ENCODE measurements around the gene TTI1.

Gene TTI1

GRCh38 chr20:37991908-37992307 is 41.3 kb downstream of the TTI1 start:
- Histone ChIP-seq H3K4me1 (ENCODE audit: control insufficient read depth in 1 of 2, insufficient read depth in 2 of 2, low read length in 2 of 2) (peaks cover 35 to 39% of the 10 kb centered on the region in 2 donors), H3K27ac (ENCODE audit: low read depth, low read length) (no peak overlapping the region)

GRCh38 chr20:37991157-37991866 is 41.9 kb downstream of the TTI1 start:
- H3K4me1 ChIP-seq (ENCODE audit: control insufficient read depth in 1 of 2, insufficient read depth in 2 of 2, low read length in 2 of 2) = peaks cover 41 to 45% of the 10 kb centered on the region in 2 donors
- H3K9me3 ChIP-seq (ENCODE audit: control insufficient read depth in 1 of 2, low read length in 2 of 2) = no peaks in the 10 kb centered on the region
- no peak overlapping the region for H3K9ac ChIP-seq (ENCODE audit: low read depth in 1 of 2, low read length in 2 of 2)
- no peak overlapping the region for H3K27ac ChIP-seq (ENCODE audit: low read depth, low read length)
- no peaks in the 10 kb centered on the region for H3K27me3 ChIP-seq (ENCODE audit: control insufficient read depth in 1 of 2, insufficient read depth in 2 of 2, low read length in 2 of 2)
- peaks cover 12 to 27% of the 10 kb centered on the region in 2 donors for H3K36me3 ChIP-seq (ENCODE audit: control insufficient read depth in 1 of 2, insufficient read depth in 2 of 2, low read length in 2 of 2)
- H3K4me3 ChIP-seq (ENCODE audit: low read depth in 1 of 2, low read length in 2 of 2) = no peak overlapping the region

More at GRCh38 chr20:37991908-37992307, 41.3 kb downstream of the TTI1 start:
- no peaks in the 10 kb centered on the region for H3K9me3 ChIP-seq (ENCODE audit: control insufficient read depth in 1 of 2, low read length in 2 of 2)
- peaks cover 18 to 33% of the 10 kb centered on the region in 2 donors for H3K36me3 ChIP-seq (ENCODE audit: control insufficient read depth in 1 of 2, insufficient read depth in 2 of 2, low read length in 2 of 2)
- H3K27me3 ChIP-seq (ENCODE audit: control insufficient read depth in 1 of 2, insufficient read depth in 2 of 2, low read length in 2 of 2) = no peaks in the 10 kb centered on the region
- H3K9ac ChIP-seq (ENCODE audit: low read depth in 1 of 2, low read length in 2 of 2) = no peak overlapping the region
- no peak overlapping the region for H3K4me3 ChIP-seq (ENCODE audit: low read depth in 1 of 2, low read length in 2 of 2)

GRCh38 chr20:37990571-37991151 is 42.6 kb downstream of the TTI1 start:
- H3K27me3 ChIP-seq (ENCODE audit: control insufficient read depth in 1 of 2, insufficient read depth in 2 of 2, low read length in 2 of 2) = no peaks in the 10 kb centered on the region
- H3K9me3 ChIP-seq (ENCODE audit: control insufficient read depth in 1 of 2, low read length in 2 of 2) = no peaks in the 10 kb centered on the region
- H3K4me3 ChIP-seq (ENCODE audit: low read depth in 1 of 2, low read length in 2 of 2) = no peak overlapping the region
- peaks cover 47 to 52% of the 10 kb centered on the region in 2 donors for H3K4me1 ChIP-seq (ENCODE audit: control insufficient read depth in 1 of 2, insufficient read depth in 2 of 2, low read length in 2 of 2)
- peaks cover 6 to 20% of the 10 kb centered on the region in 2 donors for H3K36me3 ChIP-seq (ENCODE audit: control insufficient read depth in 1 of 2, insufficient read depth in 2 of 2, low read length in 2 of 2)
- no peak overlapping the region for H3K27ac ChIP-seq (ENCODE audit: low read depth, low read length)
- no peak overlapping the region for H3K9ac ChIP-seq (ENCODE audit: low read depth in 1 of 2, low read length in 2 of 2)

- Histone ChIP-seq H3K9ac (ENCODE audit: low read depth in 1 of 2, low read length in 2 of 2) (no peak overlapping the region), H3K27me3 (ENCODE audit: control insufficient read depth in 1 of 2, insufficient read depth in 2 of 2, low read length in 2 of 2) (no peaks in the 10 kb centered on the region), H3K36me3 (ENCODE audit: control insufficient read depth in 1 of 2, insufficient read depth in 2 of 2, low read length in 2 of 2) (peaks cover 0 to 11% of the 10 kb centered on the region in 2 donors), H3K9me3 (ENCODE audit: control insufficient read depth in 1 of 2, low read length in 2 of 2) (no peaks in the 10 kb centered on the region), H3K4me1 (ENCODE audit: control insufficient read depth in 1 of 2, insufficient read depth in 2 of 2, low read length in 2 of 2) (peaks cover 48 to 53% of the 10 kb centered on the region in 2 donors), H3K4me3 (ENCODE audit: low read depth in 1 of 2, low read length in 2 of 2) (no peak overlapping the region), H3K27ac (ENCODE audit: low read depth, low read length) (no peak overlapping the region)
Observed at GRCh38 chr20:37989601-37990295, 43.5 kb downstream of the TTI1 start.

GRCh38 chr20:37988306-37988954 is 44.8 kb downstream of the TTI1 start:
- Histone ChIP-seq H3K9me3 (ENCODE audit: control insufficient read depth in 1 of 2, low read length in 2 of 2) (no peaks in the 10 kb centered on the region), H3K9ac (ENCODE audit: low read depth in 1 of 2, low read length in 2 of 2) (no peak overlapping the region), H3K27me3 (ENCODE audit: control insufficient read depth in 1 of 2, insufficient read depth in 2 of 2, low read length in 2 of 2) (no peaks in the 10 kb centered on the region), H3K4me3 (ENCODE audit: low read depth in 1 of 2, low read length in 2 of 2) (no peak overlapping the region), H3K27ac (ENCODE audit: low read depth, low read length) (no peak overlapping the region), H3K36me3 (ENCODE audit: control insufficient read depth in 1 of 2, insufficient read depth in 2 of 2, low read length in 2 of 2) (peaks cover 0 to under 1% of the 10 kb centered on the region in 2 donors), H3K4me1 (ENCODE audit: control insufficient read depth in 1 of 2, insufficient read depth in 2 of 2, low read length in 2 of 2) (peaks cover 48 to 53% of the 10 kb centered on the region in 2 donors)

GRCh38 chr20:37987602-37988290 is 45.5 kb downstream of the TTI1 start:
- Histone ChIP-seq H3K36me3 (ENCODE audit: control insufficient read depth in 1 of 2, insufficient read depth in 2 of 2, low read length in 2 of 2) (peaks cover 0 to 6% of the 10 kb centered on the region in 2 donors), H3K27me3 (ENCODE audit: control insufficient read depth in 1 of 2, insufficient read depth in 2 of 2, low read length in 2 of 2) (no peaks in the 10 kb centered on the region), H3K9ac (ENCODE audit: low read depth in 1 of 2, low read length in 2 of 2) (no peak overlapping the region), H3K9me3 (ENCODE audit: control insufficient read depth in 1 of 2, low read length in 2 of 2) (no peaks in the 10 kb centered on the region), H3K27ac (ENCODE audit: low read depth, low read length) (no peak overlapping the region), H3K4me1 (ENCODE audit: control insufficient read depth in 1 of 2, insufficient read depth in 2 of 2, low read length in 2 of 2) (peaks cover 47 to 51% of the 10 kb centered on the region in 2 donors), H3K4me3 (ENCODE audit: low read depth in 1 of 2, low read length in 2 of 2) (no peak overlapping the region)

- no peaks in the 10 kb centered on the region for H3K27me3 ChIP-seq (ENCODE audit: control insufficient read depth in 1 of 2, insufficient read depth in 2 of 2, low read length in 2 of 2)
- peaks cover 0 to 6% of the 10 kb centered on the region in 2 donors for H3K36me3 ChIP-seq (ENCODE audit: control insufficient read depth in 1 of 2, insufficient read depth in 2 of 2, low read length in 2 of 2)
- no peak overlapping the region for H3K27ac ChIP-seq (ENCODE audit: low read depth, low read length)
- no peaks in the 10 kb centered on the region for H3K9me3 ChIP-seq (ENCODE audit: control insufficient read depth in 1 of 2, low read length in 2 of 2)
- H3K9ac ChIP-seq (ENCODE audit: low read depth in 1 of 2, low read length in 2 of 2) = no peak overlapping the region
- H3K4me3 ChIP-seq (ENCODE audit: low read depth in 1 of 2, low read length in 2 of 2) = no peak overlapping the region
- peaks cover 44 to 48% of the 10 kb centered on the region in 2 donors for H3K4me1 ChIP-seq (ENCODE audit: control insufficient read depth in 1 of 2, insufficient read depth in 2 of 2, low read length in 2 of 2)
Observed at GRCh38 chr20:37986873-37987601, 46.2 kb downstream of the TTI1 start.

- Histone ChIP-seq H3K36me3 (ENCODE audit: control insufficient read depth in 1 of 2, insufficient read depth in 2 of 2, low read length in 2 of 2) (peaks cover 4 to 12% of the 10 kb centered on the region in 2 donors), H3K4me1 (ENCODE audit: control insufficient read depth in 1 of 2, insufficient read depth in 2 of 2, low read length in 2 of 2) (peaks cover 44 to 48% of the 10 kb centered on the region in 2 donors), H3K9ac (ENCODE audit: low read depth in 1 of 2, low read length in 2 of 2) (no peak overlapping the region)
Observed at GRCh38 chr20:37986044-37986858, 47.0 kb downstream of the TTI1 start.

More at GRCh38 chr20:37986044-37986858, 47.0 kb downstream of the TTI1 start:
- Histone ChIP-seq H3K27ac (ENCODE audit: low read depth, low read length) (no peak overlapping the region), H3K9me3 (ENCODE audit: control insufficient read depth in 1 of 2, low read length in 2 of 2) (no peaks in the 10 kb centered on the region), H3K27me3 (ENCODE audit: control insufficient read depth in 1 of 2, insufficient read depth in 2 of 2, low read length in 2 of 2) (no peaks in the 10 kb centered on the region), H3K4me3 (ENCODE audit: low read depth in 1 of 2, low read length in 2 of 2) (no peak overlapping the region)
